ENCODE measurements around the gene HERC6.
"Not testable (repeated sequence)": the region's sequence is repeated elsewhere in the genome, so short reads cannot be mapped to it uniquely, and the experiment has no call there.

Gene HERC6

DNA sequence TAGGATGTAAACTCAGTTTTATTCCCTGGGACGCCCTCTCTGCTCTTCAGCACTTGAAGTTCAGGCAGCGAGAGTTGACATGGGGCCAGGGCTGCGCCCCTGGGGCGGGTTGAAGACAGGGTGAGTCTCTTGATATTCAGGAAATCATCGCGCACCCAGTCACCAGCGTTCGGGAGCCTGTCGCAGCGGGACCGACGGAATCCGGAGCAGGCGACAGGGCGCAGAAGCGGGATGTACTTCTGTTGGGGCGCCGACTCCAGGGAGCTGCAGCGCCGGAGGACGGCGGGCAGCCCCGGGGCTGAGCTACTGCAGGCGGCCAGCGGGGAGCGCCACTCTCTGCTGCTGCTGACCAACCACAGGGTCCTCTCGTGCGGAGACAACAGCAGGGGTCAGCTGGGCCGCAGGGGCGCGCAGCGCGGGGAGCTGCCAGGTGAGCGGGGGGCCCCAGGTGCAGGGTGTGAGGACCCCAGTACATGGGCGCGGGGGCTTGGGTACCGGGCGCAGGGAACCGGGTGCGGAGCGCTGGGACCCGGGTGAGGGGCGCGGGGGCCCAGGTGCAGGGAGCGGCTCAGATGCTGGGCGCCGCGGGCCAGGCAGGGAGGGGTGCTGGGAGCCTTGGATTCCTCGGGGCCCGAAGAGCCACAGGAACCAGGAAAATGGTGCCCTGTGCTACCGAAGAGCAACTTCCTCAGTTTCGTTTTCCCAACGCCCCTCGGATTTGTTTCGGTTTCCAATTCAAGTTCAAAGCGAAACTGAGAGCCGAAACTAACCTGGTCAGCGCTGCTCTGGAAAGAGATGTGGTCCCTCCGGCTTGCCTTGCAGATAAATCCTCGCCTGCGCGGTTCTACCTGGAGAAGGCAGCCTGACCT is at the start of gene HERC6:
Gene HERC6 (plus strand): TSS at position 162 of the 869 bp plus-strand sequence. CDS start 70 bp downstream, at position 232.
- DNase-seq (ENCODE audit: low read depth): peak; percentile 93

DNA sequence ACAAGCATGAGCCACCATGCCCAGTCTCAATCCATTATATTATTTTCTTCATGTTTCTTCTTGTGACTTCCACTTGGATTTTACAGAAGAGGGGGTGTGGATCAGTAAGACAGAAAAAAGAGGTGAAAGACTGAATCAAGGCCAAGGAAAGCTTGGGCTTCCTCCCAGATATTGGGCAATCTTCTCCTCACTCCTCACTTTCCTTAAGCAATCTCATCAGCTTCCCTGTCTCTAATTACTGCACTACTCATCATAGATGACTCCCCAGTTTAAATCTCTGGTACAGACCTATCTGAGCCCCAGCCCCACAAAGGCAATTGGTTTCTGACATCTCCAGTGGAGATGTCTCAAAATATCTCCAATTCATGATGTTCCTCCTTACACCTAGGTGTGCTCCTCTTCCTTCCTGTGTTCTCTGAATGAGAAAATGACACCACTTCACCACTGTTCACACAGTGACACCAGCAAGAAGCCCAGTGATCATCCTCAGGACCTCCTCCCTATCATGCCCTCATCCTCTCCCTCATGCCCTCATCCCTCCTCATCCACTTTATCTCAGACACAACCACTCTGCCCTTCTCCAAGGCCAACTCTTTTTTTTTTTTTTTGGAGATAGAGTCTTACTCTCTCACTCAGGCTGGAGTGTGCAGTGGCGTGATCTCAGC is 44.8 kb upstream of the HERC6 start:
- no peak for DNase-seq (ENCODE audit: low read depth)

DNA sequence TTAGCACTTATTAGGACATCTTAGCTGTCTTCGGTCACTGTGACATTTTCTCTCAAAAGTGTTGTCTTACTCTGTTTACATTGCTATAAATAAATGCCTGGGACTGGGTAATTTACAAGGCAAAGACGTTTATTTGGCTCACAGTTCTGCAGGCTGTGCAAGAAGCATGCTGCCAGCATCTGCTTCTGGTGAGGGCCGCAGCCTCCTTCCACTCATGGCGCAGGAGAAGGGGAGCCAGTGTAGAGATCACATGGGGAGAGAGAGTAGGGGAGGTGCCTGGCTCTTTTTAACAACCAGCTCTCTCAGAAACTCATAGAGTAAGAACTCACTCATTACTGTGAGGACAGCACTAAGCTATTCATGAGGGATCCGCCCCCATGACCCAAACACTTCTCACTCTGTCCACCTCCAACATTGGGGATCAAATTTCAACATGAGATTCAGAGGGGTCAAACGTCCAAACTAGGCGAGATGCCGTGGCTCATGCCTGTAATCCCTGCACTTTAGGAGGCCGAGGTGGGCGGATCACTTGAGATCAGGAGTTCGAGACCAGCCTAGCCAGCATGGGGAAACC is 43.5 kb upstream of the HERC6 start:
- peak; percentile 11 for DNase-seq (ENCODE audit: low read depth)

DNA sequence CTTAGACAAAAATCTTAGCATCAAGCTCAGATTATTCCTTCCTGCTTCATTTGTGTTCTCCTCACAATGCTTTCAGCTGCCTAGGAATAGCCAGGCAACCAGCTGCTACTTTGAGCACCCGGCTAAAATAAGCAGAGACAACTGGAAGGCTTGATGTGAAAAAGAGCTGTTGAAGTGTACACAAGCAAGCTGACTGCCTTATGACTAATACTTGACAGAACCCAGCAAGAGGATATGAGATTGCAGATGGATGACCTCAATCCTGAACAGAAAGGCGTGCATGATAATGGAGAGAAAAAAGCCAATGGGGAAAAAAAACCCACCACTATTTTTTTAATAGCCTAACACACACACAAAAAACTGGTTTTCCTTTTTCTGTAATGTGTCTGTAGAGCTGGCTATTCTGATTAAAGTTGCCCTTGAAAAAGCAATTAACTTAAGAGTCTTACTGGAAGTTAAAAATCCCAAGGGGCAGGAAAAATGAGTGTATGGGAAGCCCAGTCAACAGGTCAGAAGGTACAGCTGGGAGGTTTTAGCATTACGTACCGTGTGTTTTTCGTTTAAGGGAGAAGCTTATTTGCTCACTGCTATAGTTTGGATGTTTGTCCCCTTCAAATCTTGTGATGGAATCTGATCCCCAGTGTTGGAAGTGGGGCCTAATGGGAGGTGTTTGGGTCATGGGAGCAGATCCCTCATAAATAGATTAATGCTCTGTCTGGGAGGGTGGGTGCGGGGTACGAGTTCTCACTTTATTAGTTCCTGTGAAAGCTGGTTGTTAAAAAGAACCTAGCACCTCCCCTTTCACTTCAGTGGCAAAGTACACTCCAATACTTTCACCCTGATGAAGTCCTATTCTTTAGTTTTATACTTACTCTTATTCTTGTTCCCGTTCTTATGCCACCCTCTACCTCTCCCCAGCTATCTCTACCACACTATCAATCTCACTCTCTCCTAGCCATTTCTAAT is 37.1 kb upstream of the HERC6 start:
- DNase-seq (ENCODE audit: low read depth): peak; percentile 91

DNA sequence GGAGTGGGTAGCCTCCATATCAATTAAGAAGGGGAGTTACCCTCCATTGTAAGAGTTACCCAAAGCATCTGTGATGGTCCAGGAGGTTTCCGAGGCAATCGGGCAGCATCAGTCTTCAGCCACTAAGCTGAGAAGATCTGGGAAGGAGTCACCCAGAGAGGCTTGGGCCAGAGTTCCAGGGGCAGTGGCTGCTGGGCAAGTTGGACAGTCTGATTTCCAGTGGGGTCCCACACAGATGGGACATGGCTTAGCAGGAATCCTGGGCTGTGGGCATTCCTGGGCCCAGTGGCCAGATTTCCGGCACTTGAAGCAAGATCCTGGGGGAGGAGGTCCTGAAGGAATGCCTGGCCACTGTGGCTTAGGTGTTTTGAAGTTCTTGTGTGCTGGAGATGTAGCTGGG is 31.8 kb upstream of the HERC6 start:
- not testable (repeated sequence) for DNase-seq (ENCODE audit: low read depth)

DNA sequence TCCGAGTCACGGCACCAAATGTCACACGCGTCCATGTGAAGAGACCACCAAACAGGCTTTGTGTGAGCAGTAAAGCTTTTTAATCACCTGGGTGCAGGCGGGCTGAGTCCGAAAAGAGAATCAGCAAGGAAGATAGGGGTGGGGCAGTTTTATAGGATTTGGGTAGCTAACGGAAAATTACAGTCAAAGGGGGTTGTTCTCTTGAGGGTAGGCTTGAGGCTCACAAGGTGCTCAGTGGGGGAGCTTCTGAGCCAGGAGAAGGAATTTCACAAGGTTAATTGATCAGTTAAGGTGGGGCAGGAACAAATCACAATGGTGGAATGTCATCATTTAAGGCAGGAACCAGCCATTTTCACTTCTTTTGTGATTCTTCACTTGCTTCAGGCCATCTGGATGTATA is 29.9 kb upstream of the HERC6 start:
- DNase-seq (ENCODE audit: low read depth): not testable (repeated sequence)

DNA sequence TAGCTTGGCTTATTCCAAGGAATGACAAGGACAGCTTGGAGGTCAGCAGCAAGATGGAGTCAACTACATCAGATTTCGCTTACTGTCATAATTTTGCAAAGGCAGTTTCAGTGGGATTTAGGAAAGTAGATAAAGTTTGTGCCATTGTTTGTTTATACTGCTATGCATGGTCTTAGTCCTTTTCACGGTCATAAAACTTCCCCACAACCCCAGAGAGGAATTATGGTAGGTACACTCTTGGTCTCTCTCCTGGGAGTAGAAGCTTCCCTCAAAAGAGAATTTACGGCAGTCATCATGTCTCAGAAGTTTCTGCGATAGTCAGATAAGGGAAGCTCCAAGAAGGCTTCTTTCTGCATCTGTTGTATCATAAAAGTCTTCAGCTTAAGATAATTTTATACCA is 27.9 kb upstream of the HERC6 start:
- DNase-seq (ENCODE audit: low read depth): no peak

DNA sequence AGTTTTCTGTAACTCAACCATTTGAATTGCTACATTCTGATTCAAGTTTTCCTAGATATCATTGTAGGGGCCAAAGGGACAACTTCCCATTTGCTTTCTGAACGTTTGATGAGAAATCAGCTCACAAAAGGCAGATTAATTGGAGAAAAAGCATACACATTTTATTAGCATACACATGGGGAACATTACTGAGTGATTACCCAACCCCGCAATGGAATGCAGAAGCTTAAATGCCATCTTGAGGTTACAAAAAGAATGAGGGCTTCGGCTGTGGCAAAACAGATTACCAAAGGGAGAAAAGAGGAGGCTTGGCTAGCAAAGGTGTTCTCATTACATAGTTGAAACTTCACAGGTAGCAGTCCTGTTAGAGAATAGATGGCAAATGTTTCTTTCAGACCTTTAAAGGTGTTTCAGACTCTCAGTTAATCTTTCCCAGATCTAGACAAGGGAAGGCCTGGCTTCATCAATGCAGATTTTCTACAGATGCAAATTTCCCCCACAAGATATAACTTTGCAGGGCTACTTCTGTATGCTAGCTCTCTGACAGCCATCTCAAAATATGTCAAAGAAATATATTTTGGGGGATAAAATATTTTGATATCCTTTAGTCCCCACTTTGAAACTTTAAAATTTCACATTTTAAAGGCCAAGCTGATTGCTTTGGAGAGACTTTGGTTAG is 26.5 kb upstream of the HERC6 start:
- peak; percentile 56 for DNase-seq (ENCODE audit: low read depth)

DNA sequence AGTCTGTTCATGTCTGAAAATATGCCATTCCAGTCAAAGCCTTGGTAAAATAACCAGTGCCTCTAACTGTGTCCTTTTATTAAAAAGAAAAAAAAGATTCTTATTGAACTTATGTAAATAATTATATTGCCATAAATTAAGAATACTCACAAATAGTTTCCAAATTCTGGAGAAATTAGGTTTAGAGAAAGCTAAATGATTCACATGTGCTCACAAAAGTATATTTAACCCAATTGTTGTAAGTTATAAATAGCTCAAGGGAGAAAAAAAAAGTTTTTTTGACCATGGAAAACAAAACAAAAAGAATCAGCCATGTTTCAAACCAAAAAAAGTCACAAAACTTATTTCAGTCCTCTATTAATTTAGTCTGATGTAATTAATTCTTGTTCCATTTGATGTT is 25.3 kb upstream of the HERC6 start:
- peak; percentile 10 for DNase-seq (ENCODE audit: low read depth)

DNA sequence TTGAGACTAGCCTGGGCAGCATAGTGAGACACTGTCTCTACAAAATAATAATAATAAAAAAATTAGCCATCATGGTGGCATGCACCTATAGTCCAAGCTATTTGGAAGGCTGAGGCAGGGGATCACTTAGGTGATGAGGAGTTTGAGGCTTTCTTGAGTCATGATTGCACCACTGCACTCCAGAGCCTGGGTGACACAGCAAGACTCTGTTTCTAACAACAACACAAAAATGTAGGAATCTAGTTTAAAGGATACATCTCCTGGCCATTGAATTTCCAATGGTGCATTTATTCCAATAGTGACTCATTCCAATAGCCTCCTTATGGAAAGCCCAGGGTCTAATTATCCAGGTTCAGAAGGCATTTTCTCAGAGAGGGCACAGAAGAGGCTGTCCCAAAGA is 21.9 kb upstream of the HERC6 start:
- no peak for DNase-seq (ENCODE audit: low read depth)

DNA sequence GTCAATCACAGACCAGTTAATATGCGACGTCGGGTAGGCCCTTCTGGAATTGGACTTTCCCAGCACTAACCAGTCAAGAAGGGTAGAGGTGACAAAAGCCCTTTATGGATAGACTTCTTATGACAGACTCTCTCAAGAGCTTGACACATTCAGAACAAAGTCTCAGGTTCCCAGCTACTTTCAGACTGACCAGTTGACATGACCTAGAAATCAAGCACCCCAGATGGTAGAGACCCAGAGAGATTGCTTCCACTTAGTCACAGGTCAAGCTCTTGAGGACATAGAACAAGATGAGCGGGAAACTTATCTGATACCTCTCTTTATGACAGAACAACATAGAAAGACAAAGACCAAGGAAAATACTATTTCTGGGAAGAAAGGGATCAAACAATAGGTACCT is 21.4 kb upstream of the HERC6 start:
- no peak for DNase-seq (ENCODE audit: low read depth)

DNA sequence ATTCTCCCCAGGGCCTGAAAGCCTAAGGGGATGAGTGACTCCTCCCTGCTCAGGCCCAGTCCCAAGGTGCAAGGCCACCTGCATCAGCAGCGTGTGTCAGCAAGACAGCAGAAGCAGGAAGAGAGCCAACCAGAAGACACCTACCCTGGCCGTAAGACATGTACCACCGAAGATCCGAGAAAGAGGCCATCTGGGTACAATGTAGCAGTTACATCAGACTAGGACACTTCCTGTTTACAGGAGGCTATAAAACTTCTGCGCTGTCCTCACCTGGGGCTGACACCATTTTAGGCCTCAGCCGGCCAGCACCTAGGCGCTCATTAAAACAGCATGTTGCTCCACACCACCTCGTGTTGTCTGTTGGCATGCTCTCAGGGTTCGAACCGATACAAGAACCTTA is 19.1 kb upstream of the HERC6 start:
- no peak for DNase-seq (ENCODE audit: low read depth)

DNA sequence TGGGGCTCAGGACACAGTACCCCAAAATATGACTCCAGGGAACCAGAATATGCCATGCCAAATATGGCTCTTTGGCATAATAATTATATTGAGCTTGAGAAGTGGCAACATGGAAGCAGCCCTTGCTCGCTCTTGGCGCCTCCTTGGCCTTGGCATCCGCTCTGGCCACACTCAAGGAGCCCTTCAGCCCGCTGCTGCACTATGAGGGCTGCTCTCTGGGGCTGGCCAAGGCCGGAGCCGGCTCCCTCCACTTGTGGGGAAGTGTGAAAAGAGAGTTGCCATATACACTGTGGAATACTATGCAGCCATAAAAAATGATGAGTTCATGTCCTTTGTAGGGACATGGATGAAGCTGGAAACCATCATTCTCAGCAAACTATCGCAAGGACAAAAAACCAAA is 18.4 kb upstream of the HERC6 start:
- no peak for DNase-seq (ENCODE audit: low read depth)

DNA sequence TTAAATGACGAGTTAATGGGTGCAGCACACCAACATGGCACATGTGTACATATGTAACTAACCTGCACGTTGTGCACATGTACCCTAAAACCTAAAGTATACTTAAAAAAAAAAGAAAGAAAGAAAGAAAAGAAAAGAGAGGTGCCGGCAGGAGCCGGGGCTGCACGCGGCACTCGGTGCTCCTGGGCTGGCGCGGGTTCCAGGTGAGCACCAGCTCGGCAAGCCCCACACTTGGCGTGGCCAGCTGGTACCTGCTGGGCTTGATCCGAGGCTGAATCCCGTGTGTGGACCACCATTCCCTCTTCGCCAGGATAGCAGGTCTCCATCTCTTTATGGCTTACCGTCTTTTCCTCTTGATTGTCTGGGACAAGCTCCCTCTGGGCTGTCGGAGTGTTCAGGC is 17.9 kb upstream of the HERC6 start:
- no peak for DNase-seq (ENCODE audit: low read depth)

DNA sequence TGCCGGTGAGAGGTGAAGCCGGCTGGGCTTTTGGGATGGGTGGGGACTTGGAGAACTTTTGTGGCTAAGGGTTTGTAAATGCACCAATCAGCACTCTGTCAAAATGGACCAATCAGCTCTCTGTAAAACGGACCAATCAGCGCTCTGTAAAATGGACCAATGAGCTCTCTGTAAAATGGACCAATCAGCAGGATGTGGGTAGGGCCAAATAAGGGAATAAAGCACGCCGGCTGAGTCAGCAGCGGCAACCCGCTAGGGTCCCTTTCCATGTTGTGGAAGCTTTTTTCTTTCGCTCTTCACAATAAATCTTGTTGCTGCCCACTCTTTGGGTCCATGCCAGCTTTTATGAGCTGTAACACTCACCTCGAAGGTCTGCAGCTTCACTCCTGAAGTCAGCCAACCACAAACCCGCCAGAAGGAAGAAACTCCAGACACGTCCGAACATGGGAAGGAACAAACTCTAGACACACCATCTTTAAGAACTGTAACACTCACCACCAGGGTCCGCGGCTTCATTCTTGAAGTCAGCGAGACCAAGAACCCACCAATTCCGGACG is 17.4 kb upstream of the HERC6 start:
- DNase-seq (ENCODE audit: low read depth): not testable (repeated sequence)

DNA sequence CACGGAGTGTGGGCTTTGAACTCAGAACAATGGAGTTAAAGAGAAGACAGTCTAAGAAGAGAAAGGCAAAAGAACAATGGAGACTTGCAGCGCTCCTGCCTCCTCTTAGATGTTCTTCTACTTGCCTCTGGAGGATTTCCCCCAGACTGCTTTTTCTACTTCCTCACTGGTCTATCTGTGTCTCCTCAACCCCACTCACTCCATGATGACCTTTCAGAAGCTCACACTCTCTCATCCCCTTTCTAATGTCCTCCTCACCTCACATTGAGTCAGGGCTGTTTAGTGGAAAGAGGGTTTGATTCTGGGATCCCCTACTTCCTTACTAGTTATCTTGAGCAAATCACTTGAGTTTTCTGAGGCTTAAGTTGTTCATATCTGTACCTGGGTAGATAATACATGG is 12.2 kb upstream of the HERC6 start:
- DNase-seq (ENCODE audit: low read depth): no peak

DNA sequence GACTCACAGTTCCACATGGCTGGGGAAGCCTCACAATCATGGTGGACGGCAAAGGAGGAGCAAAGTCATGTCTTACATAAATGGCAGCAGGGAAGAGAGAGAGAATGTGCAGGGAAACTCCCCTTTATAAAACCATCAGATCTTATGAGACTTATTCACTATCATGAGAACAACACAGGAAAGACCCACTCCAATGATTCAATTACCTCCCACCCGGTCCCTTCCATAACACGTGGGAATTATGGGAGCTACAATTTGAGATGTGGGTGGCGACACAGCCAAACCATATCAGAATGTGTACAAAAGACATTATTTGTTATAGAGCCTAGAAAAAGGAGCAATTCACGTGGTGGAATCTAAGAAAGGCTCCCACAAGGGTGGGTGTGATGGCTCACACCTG is 10.8 kb upstream of the HERC6 start:
- no peak for DNase-seq (ENCODE audit: low read depth)

DNA sequence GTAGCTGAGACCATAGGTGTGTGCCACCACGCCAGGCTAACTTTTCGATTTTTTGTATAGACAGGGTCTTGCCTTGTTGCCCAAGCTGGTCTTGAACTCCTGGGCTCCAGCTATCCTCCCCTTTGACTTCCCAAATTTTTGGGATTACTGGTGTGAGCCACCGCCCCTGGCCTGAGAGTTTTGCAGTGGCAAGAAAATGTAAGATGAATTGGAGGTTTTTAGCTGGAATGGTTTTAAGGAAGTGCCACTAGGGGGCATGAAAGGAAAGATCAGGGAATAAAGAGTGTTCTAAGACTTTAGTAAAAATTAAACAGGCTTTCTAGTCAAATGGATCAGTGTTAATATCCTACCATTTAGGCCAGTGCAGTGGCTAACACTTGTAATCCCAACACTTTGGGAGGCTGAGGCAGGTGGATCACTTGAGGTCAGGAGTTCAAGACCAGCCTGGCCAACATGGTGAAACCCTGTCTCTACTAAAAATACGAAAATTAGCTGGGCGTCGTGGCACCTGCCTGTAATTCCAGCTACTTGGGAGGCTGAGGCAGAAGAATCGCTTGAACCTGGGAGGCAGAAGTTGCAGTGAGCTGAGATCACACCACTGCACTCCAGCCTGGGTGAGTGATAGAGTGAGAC is 9.4 kb upstream of the HERC6 start:
- peak; percentile 68 for DNase-seq (ENCODE audit: low read depth)

DNA sequence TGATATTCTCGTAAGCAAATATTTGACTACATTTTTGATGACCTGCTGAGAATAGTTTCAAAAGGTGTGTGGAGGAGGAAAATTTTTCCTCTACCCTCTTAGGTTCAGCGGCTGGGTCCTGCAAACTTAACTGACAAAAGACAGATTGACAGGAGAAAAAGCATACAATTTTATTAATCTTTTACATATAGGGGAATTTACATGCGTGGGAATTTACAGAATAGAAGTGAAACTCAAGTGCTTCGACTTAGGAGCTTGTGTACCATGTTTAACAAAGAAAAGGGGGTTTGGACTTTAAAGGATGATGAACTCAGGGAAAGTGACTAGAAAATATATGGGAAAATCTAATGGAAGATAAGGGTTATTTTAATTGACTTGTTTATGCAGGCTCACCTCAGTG is 2.5 kb downstream of the HERC6 start:
- DNase-seq (ENCODE audit: low read depth): no peak

DNA sequence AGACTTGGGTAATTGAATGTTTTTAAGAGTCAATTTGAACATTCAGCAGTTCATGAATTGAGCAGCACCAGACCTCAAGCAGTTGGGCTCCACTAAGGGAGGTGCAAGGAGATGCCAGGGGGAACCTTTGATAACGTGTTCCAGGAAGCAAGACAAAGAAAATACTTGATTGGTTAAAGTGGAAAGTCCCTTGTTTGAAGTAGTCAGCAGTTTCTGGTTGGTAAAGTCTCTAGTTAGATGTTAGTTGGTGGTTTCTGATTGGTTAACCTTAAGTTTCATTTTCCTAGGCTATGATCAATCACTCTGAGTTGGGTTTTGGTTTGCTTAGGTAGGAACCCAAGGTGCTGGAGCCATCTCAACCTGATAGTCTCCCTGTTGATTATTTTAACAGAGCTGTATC is 4.0 kb downstream of the HERC6 start:
- peak; percentile 19 for DNase-seq (ENCODE audit: low read depth)

DNA sequence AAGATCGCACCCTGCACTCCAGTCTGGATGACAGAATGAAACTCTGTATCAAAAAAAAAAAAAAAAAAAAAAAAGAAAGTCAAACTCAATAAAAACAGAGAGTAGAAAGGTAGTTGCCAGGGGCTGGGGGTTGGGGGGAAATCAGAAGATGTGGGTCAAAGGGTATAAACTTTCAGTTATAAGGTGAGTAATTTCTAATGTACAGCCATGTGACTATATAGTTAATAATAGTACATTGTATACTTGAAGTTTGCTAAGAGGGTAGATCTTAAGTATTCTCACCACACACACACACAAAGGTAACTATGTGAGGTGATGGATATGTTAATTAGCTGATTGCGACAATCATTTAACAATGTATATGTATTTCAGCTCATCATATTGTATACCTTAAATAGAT is 11.5 kb downstream of the HERC6 start:
- no peak for DNase-seq (ENCODE audit: low read depth)

All from ELR (cell line).